Measurements from ENCODE around the gene AMDHD1. TPM values are rescaled to one million over a fixed set of nuclear protein-coding genes. Genes with fewer than 3 reads are reported as not detected.

Gene AMDHD1
- polyA plus RNA-seq, 1 donor from 2014 or later, result 0.20 TPM

- Histone ChIP-seq H3K36me3 (ENCODE audit: insufficient read depth, low read length) (no peaks in the 10 kb centered on the region), H3K9me2 (ENCODE audit: insufficient read depth, low read length) (no peaks in the 10 kb centered on the region), H3F3A (ENCODE audit: insufficient read depth, low read length, poor library complexity, severe bottlenecking) (no peaks in the 10 kb centered on the region), H3K9me3 (ENCODE audit: low read length) (no peaks in the 10 kb centered on the region), H3K4me2 (ENCODE audit: low read length) (no peak overlapping the region), H3K79me2 (replicated peaks; ENCODE audit: insufficient read depth, low read length) (no peaks in the 10 kb centered on the region), H3K27ac (ENCODE audit: low read length) (no peak overlapping the region), H3K4me3 (ENCODE audit: low read length) (no peak overlapping the region), H2AFZ (ENCODE audit: low read depth, low read length) (no peak overlapping the region), H3K27me3 (ENCODE audit: insufficient read depth, low read depth, low read length) (no peaks in the 10 kb centered on the region), H3K9ac (ENCODE audit: low read length) (no peak overlapping the region), H4K20me1 (ENCODE audit: insufficient read depth) (no peaks in the 10 kb centered on the region)
- TF ChIP-seq MXI1 (conservative IDR thresholded peaks at IDR 0.05; ENCODE audit: poor library complexity, severe bottlenecking) (no peak), REST (IDR thresholded peaks at IDR 0.05; ENCODE audit: borderline replicate concordance) (no peak), EP300 (conservative IDR thresholded peaks at IDR 0.05; ENCODE audit: poor library complexity, severe bottlenecking) (no peak), POLR2AphosphoS5 (IDR thresholded peaks at IDR 0.05) (no peak), EZH2 (IDR thresholded peaks at IDR 0.05; ENCODE audit: borderline replicate concordance, insufficient read depth, low read length, poor library complexity, severe bottlenecking) (no peak), TAF1 (IDR thresholded peaks at IDR 0.05; ENCODE audit: low read depth) (no peak), CTCF (IDR thresholded peaks at IDR 0.05; ENCODE audit: poor library complexity, severe bottlenecking) (no peak), SMC3 (conservative IDR thresholded peaks at IDR 0.05; ENCODE audit: poor library complexity) (no peak), RAD21 (conservative IDR thresholded peaks at IDR 0.05) (no peak)
Observed at GRCh38 chr12:95988506-95989275, 45.6 kb downstream of the AMDHD1 start.

GRCh38 chr12:95989504-95990123 lies 46.5 kb downstream of the AMDHD1 start:
- Histone ChIP-seq H3K9ac (ENCODE audit: low read length) (no peak overlapping the region), H3K27me3 (ENCODE audit: insufficient read depth, low read depth, low read length) (no peaks in the 10 kb centered on the region), H3K4me3 (ENCODE audit: low read length) (no peak overlapping the region), H2AFZ (ENCODE audit: low read depth, low read length) (no peak overlapping the region), H3K27ac (ENCODE audit: low read length) (no peak overlapping the region), H3K36me3 (ENCODE audit: insufficient read depth, low read length) (no peaks in the 10 kb centered on the region), H3K79me2 (replicated peaks; ENCODE audit: insufficient read depth, low read length) (no peaks in the 10 kb centered on the region), H3K9me2 (ENCODE audit: insufficient read depth, low read length) (no peaks in the 10 kb centered on the region), H3F3A (ENCODE audit: insufficient read depth, low read length, poor library complexity, severe bottlenecking) (no peaks in the 10 kb centered on the region), H3K9me3 (ENCODE audit: low read length) (no peaks in the 10 kb centered on the region), H4K20me1 (ENCODE audit: insufficient read depth) (no peaks in the 10 kb centered on the region), H3K4me2 (ENCODE audit: low read length) (no peak overlapping the region)
- no peak for TF ChIP-seq CTCF (IDR thresholded peaks at IDR 0.05; ENCODE audit: poor library complexity, severe bottlenecking)
- TF ChIP-seq TAF1 (IDR thresholded peaks at IDR 0.05; ENCODE audit: low read depth), result no peak
- no peak for TF ChIP-seq EP300 (conservative IDR thresholded peaks at IDR 0.05; ENCODE audit: poor library complexity, severe bottlenecking)
- TF ChIP-seq MXI1 (conservative IDR thresholded peaks at IDR 0.05; ENCODE audit: poor library complexity, severe bottlenecking), result no peak

Data from neural cell (in vitro differentiated cells).